ENCODE data around the gene GET4.
"Not testable (repeated sequence)": the region's sequence is repeated elsewhere in the genome, so short reads cannot be mapped to it uniquely, and the experiment has no call there.

The GET4 gene

DNA sequence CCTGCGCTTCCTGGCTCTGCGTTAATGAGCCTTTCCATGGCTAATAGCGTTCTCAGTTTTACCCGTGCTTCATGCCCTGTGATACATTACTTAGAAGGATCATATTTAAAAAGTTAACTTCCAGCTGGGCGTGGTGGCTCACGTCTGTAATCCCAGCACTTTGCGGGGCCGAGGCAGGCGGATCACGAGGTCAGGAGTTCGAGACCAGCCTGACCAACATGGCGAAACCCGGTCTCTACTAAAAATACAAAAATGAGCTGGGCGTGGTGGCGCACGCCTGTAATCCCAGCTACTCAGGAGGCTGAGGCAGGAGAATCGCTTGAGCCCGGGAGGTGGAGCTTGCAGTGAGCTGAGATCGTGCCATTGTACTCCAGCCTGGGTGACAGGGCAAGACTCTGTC lies 3.7 kb upstream of the GET4 start:
- not testable (repeated sequence) for DNase-seq

DNA sequence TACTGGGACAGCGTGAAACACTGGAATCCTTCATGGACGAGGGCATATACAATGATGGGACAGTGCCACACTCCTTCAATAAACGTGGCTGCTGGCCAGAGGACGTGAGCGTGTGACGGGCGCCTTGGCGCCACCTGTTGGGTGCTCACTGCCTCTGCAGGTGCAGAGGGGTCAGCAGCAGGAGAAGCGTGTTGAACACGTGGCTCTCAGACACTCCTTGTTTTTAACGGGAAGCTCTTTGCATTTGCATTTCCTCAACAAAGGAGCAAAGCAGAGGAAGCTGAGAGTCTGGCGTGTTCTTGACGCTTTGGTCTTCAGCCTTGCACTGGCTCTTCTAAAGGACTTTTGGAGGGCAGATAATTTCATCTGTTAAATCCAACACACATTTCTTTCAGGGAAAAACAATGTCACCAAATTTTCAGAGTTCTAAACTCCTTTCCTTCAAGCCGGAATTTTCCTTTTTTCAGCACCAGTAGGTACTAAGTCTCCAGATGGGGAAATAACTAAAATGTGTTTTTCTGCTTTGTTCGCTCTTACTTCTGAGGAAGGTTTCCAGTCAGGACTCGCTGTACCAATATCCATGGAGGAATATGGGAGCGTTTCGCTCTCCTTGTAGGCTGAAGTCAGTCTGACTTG lies 2.9 kb upstream of the GET4 start:
- no peak for DNase-seq

DNA sequence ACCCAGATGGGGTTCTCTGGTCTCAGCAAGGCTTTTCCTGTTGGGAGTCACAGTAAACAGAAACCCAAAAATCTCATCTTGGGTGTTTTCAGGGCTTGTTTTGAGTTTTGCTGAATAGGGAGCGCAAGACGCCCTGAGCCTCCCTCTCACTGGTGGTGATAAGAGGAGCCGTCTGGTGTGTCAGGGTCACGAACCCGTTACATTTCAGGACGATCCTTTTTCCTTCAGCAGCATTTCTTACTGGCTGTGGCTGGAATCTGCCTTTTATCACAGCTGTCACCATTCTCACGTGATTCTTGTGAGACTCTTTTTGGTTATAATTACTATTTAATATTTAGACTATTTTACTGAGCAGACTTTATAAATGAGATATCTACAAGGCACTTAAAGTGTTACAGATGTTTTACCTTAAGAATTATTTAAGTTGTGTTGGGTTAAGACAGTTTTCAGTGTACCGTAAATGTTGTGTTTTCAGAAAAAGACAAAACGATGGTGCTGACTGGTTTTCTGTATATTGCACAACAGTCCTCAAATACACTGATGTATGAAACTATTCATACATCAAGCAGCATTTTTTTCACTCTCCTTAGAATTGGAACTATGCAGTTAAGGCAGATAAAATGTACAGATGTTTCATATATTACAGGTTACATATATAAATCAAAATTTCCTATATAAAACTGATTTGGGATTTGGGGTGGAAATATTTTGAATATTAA lies 2.2 kb upstream of the GET4 start:
- no peak for DNase-seq

DNA sequence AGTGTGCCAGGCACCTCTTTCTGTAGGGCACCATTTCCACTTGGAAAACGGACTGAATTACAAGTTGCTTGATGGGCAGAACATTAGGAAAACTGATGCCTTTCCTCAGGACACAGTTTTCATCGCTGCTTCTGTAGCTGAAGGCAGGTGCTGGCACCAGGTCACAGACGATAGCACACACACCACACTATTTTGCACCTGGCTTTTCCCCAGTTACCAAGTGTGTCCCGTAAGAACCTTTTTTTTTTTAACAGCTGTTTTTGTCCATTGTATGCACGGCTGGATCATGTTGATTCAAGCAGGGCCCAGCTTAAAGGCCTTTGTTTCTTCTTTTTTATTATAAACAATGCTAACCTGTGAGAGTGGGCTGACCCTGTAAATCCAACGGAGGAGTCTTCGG lies 1.3 kb upstream of the GET4 start:
- no peak for DNase-seq

DNA sequence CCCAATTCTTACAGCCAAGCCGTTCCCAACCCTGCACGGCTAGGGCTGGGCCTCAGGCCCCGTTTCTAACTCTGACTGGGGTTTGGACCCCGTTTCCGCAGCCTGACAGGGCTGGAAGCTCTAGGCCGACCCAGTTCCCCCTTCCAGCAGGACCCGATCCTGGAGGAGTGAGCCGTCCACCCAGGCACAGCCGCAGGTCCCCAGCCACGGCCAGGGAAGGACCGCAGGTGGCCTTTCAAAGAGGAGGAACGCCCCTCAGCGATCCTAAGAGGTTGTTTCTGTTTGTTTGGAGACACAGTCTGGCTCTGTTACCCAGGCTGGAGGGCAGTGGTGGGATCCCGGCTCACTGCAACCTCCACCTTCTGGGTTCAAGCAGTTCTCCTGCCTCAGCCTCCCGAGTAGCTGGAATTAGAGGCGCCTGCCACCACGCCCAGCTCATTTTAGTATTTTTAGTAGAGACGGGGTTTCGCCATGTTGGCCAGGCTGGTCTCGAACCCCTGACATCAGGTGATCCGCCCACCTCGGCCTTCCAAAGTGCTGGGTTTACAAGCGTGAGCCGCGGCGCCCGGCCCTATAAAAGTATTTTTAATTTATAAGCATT lies 778 bp upstream of the GET4 start:
- DNase-seq, result no peak

DNA sequence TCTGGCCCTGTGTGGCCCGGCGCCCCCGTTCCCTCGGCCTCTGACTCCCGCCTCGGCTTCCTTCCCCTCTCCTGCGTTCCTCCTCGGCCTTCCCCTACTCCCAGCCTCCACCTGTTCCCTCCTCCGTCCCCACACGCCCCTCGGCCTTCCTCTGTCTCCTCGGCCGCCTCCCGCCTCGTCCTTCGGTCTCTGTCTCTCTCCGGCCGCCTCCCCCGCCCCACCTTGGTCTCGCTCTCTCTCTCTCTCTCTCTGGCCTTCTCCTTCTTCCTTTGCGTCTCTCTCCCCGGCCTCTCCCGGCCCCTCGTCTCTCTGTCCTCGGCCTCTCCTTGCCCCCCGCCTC lies 588 bp downstream of the GET4 start:
- DNase-seq, result no peak

DNA sequence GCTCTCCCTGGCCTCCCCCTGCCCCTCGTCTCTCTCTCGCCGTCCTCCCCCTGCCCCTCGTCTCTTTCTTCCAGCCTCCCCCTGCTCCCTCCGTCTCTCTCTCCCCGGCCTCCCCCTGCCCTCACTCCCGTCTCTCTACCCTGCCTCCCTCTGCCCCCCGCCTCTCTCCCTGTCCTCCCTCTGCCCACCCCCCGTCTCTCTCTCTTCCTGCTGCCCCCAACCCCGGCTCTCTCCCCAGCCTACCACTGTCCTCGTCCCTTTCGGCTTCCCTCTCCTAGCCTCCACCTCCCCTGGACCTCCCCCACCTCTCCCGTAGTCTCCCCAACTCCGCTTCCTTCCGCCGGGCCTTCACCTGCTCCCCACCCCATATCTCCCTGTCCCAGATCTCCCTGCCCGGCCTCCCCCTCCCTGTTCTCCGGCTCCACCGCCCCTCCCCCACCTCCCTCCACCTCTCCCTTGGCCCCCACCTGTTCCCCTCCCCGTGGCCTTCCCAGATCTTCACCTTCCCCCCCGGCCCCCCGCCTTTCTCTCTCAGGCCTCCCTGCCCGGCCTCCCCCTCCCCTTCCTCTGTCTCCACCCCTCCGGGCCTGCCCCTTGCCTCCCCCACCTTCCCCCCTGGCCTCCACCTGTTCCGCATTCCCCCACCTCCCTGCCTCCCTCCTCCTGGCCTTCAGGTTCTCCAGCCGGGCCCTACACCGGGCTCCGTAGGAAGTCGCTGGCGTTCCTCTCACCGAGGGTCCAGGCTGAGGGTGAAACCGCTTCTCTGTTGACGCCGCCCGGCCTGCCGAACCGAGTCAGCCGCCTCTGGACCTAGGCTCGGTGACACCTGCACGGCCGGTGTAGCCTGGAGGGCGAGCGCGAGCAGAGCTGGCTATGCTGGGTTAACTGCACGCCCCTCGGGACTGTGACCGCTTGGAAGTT lies 1.2 kb downstream of the GET4 start:
- DNase-seq, result no peak

DNA sequence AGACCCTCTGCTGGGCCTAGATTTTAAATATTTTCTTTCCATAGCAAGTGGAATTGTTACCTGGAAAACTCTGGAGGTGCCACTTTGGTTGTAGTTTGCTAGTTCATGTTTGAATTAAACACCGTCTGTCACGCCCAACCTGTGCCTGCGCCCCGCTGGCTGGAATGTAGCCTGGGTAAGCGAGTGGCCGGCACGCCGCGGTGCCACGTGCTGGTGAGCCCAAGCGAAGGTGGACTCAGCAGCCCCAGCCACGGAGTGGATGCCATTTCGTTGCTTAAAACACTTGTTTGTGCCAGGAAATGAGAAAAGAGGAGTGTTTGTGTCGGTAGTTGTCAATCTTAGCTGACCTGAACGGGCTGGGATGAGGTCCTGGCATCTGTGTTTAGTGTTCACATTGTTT lies 2.7 kb downstream of the GET4 start:
- DNase-seq, result no peak

DNA sequence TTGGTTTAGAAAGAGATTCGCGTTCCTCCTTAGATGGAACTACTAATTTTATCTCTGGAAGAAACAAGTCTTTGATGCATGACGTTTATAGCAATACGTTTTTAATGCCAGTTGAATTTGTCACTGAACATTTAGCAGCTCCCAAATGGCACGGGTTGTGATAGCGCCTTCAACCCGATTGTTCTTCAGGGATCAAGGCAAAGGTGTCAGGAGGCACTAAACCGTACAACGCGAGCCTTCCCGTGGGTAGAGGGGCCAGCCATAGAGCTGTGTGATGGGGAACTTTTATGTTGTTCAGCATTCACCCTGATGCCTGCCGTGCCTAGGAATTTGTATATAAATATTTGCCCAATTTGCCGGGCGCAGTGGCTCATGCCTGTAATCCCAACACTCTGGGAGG lies 3.4 kb downstream of the GET4 start:
- no peak for DNase-seq

DNA sequence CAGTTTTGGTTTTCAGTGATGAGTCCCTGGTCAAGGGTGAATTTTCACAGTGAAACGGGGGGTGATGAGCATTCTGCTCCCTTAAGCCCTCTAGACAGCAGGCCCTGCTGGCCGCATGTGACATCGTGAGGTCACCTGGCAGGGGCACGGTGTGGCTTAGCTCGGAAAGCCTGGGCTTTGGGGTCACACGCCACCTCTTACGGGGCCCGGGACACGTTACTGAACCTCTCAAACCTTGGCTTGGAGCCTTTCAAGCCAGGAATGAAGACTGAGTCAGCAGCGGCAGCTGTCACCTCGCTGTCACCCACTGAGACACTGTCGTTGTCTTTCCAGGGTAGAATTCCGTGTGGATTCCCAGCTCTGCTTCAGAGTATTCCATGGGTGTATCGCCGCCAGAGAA lies 4.1 kb downstream of the GET4 start:
- no peak for DNase-seq

DNA sequence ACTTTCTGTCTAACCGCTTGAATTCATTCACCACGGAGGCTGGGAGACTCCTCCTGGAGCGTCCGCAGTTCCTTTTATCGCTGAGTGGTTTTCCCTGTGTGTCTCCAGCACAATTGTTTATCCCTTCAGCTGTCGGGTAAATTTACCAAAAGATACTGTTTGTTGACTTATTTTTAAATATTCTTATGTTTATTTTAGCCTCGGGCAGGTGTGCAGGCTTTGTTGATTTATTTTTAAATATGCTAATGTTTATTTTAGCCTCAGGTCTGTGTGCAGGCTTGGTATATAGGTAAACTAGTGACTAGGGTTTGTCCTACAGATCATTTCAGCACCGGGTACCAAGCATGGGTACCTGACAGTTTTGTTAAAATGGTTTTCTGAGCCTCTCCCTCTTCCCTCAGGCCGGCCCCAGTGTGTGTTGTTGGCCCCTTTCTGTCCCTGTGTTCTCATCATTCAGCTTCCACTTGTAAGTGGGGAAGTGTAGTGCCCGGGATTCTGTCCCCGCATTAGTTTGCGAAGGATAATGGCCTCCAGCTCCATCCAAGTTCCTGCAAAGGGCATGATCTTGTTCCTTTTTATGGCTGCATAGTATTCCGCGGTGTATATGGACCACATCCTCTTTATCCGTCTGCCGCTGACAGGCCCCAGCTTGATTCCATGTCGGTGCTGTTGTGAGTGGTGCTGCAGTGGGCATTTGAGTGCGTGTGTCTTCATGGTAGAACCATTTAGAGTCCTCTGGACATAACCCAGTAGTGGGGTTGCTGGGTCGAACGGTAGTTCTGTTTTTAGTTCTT lies 5.3 kb downstream of the GET4 start:
- DNase-seq, result no peak

DNA sequence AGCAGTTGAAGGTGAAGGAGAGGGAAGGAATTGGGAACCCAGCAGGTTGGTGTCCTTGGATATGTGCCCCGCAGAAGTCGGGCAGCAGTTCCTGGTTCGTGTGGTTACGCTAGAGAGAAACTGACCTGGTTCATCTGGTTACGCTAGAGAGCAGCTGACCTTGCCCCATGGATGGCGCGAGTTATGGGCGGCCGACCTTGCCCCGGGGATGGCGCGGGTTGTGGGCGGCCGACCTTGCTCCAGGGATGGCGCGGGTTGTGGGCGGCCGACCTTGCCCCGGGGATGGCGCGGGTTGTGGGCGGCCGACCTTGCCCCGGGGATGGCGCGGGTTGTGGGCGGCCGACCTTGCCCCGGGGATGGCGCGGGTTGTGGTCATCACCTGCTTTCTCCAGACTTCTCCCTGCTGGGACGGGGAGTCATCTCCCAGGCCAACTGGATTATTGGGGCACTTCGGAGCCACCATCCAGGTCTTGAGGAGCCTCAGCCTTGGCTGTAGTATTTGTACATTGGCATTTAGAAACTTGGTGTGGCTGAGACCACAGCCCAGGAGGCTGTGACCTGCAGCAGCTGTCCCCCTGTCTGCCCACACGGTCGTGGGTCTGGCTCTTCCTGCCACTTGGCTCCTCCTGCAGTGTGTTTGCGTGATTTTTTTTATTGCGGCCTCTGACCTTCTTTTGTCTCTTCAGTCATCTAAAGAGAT lies 6.1 kb downstream of the GET4 start:
- no peak for DNase-seq

DNA sequence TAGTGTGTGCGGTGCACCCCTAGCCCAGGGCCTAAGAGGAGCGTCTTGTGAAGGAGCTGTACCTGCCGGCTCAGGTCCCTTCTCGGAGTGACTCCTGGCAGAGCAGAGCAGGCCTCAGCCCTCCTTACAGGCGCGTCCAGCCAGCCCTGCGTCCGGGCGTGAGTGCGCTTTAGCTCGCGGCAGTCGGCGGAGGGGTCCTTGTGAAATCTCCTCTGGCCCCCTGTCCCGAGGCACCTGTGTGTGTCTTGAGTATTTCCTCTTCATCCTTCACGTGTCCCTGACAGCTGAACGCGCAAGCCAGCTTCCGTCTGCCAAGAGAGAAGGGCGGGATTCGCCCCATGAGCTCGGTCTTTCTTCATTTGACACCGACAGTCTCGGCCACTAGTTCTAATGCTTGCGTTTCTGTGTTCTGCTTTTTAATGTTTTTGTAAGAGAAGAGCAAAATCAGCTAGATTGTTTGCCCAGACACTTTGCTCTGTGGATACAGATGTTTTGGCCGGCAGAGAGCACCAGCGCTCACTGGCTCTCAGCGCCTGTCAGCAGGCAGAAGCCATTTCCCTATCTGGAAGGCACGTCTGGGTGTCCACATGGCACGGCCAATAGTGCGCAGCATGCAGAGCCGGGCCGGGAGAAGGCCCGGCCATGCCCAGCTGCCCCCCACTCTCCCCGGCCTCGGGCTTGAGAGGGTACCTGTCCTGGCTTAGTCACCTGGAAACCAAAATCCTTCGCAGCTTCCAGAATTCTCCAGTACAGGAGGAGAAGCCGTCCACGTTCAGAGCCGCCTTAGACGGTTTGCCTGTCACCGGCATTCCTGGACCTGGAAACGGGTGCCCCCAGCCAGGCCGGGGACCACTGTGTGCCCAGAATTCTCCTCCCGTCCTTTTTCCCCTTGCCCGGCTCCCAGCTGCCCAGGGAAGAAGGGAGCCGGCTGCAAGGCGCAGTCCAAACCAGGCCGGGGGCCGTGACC lies 7.0 kb downstream of the GET4 start:
- DNase-seq, result no peak

DNA sequence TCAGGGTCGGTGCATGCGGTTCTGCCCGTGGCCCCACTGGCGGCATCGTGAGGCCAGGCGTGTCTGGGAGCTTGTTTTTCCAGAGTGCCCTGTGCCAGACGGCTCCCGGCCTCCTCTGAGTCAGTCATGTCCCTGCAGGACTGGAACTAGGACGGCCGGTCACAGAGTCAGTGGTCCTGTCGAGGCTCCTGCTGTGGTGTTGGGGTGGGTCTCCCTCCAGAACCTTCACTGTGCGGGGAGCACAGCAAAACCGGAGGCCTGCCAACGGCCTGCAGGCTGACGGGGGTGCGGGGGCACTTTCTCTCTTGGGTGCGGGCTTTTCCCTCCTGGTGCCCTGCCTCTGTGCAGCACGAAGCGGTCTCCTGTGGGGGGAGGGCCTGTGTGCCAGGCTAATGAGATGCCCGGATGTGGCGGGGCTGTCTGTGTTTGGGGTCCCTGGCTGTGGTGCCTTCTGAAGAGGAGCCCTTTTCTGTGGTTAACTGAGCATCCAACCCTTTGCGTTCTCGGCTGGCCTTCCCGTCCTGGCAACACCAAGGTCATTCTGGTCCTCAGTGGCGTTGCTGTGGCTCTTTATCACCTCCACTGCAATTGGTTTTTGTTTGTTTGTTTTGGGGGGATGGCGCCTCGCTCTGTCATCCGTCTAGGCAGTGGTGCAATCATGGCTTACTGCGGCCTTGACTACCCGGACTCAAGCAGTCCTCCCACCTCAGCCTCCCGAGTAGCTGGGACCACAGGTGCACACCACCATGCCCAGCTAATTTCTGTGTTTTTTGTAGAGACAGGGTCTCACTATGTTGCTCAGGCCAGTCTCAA lies 8.0 kb downstream of the GET4 start:
- DNase-seq, result no peak

DNA sequence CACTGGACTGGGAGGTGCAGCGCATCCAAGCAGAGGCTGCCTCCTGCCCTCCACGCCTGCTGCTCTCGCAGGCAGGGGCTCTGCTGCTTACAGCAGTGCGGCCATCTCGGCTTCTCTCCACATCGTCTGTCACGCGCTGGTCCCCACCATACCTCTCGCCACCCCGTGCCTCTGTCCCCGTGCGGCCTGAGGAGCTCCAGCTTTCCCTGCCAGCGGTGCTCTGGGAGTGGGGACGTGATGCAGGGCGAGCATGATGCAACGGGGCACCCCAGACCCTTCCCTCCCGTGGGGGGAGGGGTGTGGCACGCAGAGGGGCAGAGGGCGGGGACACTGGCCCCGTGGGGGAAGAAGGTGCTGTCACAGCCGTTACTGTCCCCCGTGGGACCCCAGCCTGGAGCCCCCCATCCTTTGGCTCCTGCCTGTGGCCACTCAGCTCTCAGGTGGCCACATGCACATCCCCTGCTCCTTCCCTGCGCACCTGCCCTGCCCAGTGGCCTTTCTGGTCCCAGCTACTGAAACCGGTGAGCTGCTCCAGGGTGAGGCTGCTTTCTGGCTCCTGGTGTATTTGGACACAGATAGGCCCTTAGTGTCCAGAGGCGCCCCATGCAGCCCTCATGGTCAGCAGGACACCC lies 9.0 kb downstream of the GET4 start:
- no peak for DNase-seq

DNA sequence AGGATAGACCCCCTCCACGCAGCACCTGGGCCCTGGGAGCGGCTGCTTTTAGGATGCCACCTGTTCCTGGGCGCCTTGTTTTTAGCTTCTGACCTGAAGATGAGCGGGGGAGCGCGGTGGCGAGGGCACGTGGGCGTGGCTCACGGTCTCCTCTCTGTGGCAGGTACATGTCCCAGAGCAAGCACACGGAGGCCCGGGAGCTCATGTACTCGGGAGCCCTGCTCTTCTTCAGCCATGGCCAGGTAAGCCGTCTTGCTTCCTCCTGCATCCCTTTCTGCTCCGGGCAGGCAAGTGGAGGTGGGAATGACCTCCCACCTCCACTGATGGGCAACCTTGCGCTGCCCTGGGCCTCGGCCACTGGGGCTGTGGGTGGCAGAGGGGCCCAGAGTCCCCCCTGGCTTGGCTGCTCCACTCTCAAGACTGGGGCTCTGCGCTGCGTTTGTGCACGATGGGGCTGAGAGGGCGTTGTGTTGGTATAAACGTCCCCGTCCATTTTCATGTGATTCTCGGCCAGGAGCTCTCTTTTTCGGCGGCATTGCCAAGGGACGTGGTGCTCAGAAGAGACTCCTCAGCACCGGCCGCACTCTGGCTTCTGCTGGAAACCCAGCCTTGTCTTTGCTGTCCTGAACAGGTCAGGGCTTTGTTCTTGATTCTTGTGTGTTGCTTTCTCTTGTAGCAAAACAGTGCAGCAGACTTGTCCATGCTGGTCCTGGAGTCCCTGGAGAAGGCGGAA lies 9.7 kb downstream of the GET4 start:
- no peak for DNase-seq

DNA sequence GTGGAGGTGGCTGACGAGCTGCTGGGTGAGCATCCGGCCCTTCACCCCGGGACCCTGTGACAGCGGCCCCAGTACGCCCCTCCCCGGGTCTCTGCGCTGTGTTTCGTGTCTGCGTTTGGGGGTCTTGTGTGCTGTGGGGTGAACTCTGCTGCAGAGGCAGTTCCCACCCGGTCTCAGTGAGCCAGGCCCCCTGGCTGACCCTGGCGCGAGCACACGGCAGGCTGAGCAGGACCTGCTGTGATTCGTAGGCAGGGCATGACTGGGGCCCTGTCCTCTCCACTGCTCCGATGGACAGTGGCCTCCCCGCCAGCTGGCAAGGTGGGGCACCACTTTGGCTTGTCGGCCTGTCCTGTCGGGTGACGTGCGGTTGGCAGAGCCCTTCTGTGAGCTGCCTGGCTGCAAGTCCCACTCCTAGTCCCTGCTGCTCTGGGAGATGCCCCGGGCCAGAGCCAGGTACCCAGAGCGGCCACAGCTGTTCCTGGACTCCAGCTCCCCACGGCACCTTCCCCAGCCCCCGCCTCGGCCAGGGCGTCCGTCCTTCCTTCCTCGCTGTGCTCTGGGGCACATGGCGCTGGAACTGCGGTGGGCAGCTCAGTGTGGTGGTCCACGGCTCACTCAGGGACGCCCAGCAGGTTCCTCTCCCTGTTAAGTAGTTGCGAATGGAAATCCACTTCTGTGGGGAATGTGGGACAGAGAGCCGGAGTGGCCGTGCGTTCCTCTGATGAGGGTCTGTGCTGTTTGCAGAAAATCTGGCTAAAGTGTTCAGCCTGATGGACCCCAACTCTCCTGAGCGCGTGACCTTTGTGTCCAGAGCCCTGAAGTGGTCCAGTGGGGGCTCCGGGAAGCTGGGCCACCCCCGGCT lies 10.5 kb downstream of the GET4 start:
- DNase-seq, result no peak

DNA sequence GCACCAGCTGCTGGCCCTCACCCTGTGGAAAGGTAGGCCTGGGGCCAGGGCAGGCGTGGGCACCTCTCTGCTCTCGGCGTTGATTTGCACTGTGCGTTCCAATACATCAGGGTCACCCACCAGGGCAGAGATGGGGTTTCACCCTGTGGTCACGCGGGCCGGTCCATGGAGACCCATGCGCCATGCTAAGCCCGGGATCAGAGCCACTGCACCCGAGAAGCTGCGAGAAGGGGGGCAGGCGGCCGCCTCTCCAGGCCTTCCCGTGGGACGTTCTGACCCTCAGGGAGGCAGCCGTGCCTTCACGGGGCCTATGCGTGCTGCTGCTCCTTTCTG lies 11.1 kb downstream of the GET4 start:
- no peak for DNase-seq

Data from NCI-H187 treated with DMSO at 0.1 percent for 48 hours (cell line).